Measurements from ENCODE around the gene PRR7.

DNA sequence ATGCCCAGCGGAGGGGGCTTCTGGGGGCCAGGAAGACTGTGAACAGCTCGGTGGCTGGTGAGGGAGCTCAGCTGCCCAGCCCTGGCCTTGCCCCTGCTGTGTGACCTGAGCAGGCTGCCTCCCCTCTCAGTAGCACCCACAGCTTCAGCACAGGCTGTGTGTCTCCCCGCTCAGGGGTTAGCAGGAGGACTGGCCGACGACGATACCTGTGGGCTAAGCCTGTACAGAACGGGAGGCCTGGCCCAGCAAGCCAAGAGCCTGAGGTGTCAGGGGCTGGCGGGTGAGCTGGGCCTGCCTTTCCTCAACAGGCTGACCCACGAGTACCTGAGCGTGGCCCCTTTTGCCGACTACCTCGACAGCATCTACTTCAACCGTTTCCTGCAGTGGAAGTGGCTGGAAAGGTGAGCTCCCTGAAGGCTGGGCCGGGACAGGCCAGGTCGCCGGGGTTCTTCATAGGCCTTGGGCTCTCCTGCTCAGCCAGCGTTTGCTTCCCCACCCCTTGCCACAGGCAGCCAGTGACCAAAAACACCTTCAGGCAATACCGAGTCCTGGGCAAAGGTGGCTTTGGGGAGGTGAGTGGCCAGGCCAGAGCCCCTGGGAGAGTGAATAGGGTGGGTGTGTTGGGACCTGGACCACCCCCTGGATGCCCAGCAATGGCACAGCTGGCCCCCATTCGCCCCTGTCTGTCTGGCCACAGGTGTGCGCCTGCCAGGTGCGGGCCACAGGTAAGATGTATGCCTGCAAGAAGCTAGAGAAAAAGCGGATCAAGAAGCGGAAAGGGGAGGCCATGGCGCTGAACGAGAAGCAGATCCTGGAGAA is 13.6 kb upstream of the PRR7 start:
- TF ChIP-seq, protein P1, sequence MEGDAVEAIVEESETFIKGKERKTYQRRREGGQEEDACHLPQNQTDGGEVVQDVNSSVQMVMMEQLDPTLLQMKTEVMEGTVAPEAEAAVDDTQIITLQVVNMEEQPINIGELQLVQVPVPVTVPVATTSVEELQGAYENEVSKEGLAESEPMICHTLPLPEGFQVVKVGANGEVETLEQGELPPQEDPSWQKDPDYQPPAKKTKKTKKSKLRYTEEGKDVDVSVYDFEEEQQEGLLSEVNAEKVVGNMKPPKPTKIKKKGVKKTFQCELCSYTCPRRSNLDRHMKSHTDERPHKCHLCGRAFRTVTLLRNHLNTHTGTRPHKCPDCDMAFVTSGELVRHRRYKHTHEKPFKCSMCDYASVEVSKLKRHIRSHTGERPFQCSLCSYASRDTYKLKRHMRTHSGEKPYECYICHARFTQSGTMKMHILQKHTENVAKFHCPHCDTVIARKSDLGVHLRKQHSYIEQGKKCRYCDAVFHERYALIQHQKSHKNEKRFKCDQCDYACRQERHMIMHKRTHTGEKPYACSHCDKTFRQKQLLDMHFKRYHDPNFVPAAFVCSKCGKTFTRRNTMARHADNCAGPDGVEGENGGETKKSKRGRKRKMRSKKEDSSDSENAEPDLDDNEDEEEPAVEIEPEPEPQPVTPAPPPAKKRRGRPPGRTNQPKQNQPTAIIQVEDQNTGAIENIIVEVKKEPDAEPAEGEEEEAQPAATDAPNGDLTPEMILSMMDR (IDR thresholded peaks at IDR 0.05; ENCODE audit: poor library complexity) = no peak
- TF ChIP-seq EZH2 (IDR thresholded peaks at IDR 0.05; ENCODE audit: borderline replicate concordance) = no peak
- no peak for TF ChIP-seq EZH2phosphoT487 (IDR thresholded peaks at IDR 0.05; ENCODE audit: low read depth, severe bottlenecking, unreplicated experiment)

Measured in hepatocyte (in vitro differentiated cells).